Brain microvascular endothelial cell (primary cell): ENCODE measurements around the gene SPATC1L.
A peak's percentile ranks its signal among the peaks of the same experiment; 100 is the strongest.
"Not testable (repeated sequence)": the region's sequence is repeated elsewhere in the genome, so short reads cannot be mapped to it uniquely, and the experiment has no call there.

Experiments
- DNase-seq: peaks from one replicate; pipeline ENCODE4 v3.0.0-alpha.2; 2020
- H3K27ac ChIP-seq: fragments of 250-450 bp; sonication (Bioruptor Pico); 2 replicates; pipeline ENCODE4 v1.5.1; 2020; ENCODE audit warnings: mild to moderate bottlenecking, moderate library complexity
- H3K27me3 ChIP-seq: fragments of 250-450 bp; sonication (Bioruptor Pico); replicated peaks from 2 replicates; pipeline ENCODE4 v1.5.1; 2020; ENCODE audit warnings: mild to moderate bottlenecking
- H3K36me3 ChIP-seq: fragments of 250-450 bp; sonication (Bioruptor Pico); replicated peaks from 2 replicates; pipeline ENCODE4 v1.5.1; 2020; ENCODE audit warnings: mild to moderate bottlenecking
- H3K4me3 ChIP-seq: 2 replicates; pipeline ENCODE4 v1.5.1; 2011; ENCODE audit warnings: low read depth, mild to moderate bottlenecking, control low read depth, low read length, moderate library complexity
- in situ Hi-C: cut with HindIII; loops from 2 replicates; pipeline ENCODE4 v1.10.0; 2017; ENCODE audit warnings: low sequenced_read_pairs, low pct_ligation_motif_present
- TF ChIP-seq, protein P1 (sequence below): IDR thresholded peaks from 2 replicates; pipeline ENCODE4 v1.5.1; 2011; ENCODE audit warnings: low read depth, mild to moderate bottlenecking, moderate library complexity, low read length, control low read depth, inconsistent platforms; ENCODE audit errors: missing control alignments

SPATC1L gene

DNA sequence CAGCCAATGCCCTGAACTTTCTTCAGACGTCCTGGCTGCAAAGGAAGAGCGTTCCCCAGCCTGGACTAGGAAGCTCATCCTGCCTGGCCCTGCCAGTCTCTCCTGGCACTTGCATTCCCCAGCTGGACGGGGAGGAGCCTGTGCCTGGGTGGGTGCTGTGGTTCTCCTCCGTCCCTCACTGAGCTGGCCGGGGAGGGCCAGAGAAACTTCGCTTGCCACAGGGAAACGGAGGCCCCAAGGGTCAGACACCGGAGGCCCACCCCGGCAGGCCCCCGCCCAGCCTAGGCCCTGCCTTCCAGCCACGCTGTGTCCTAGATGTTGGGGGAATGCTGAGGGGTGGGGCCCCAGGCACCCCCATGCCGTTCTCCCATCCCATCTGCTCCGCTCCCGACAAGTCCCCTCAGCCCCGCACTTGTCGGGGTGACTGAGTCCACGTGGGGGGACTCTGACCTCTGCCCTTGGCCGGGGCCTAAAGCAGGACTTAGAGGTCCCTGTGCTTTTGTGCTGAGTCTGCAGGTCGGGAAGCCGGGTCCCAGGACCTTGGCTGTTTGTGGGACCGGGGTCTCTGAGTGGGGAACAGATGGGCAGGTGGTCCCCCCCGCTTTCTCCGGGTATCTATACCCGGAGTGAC, 33.7 kb downstream of the SPATC1L start:
- H3K4me3 ChIP-seq, result no peak overlapping the region
- in situ Hi-C loops, result no loop called here
- TF ChIP-seq, protein P1, sequence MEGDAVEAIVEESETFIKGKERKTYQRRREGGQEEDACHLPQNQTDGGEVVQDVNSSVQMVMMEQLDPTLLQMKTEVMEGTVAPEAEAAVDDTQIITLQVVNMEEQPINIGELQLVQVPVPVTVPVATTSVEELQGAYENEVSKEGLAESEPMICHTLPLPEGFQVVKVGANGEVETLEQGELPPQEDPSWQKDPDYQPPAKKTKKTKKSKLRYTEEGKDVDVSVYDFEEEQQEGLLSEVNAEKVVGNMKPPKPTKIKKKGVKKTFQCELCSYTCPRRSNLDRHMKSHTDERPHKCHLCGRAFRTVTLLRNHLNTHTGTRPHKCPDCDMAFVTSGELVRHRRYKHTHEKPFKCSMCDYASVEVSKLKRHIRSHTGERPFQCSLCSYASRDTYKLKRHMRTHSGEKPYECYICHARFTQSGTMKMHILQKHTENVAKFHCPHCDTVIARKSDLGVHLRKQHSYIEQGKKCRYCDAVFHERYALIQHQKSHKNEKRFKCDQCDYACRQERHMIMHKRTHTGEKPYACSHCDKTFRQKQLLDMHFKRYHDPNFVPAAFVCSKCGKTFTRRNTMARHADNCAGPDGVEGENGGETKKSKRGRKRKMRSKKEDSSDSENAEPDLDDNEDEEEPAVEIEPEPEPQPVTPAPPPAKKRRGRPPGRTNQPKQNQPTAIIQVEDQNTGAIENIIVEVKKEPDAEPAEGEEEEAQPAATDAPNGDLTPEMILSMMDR, result no peak
- H3K27me3 ChIP-seq, result no peaks in the 10 kb centered on the region
- no peak overlapping the region for H3K27ac ChIP-seq
- H3K36me3 ChIP-seq, result no peaks in the 10 kb centered on the region
- DNase-seq, result no peak

GRCh38 chr21:46150073-46150472, 34.2 kb downstream of the SPATC1L start:
- H3K36me3 ChIP-seq, result no peaks in the 10 kb centered on the region
- in situ Hi-C loops, result no loop called here
- H3K27me3 ChIP-seq, result no peaks in the 10 kb centered on the region
- no peak for DNase-seq
- H3K27ac ChIP-seq, result no peak overlapping the region
- H3K4me3 ChIP-seq, result no peak overlapping the region
- TF ChIP-seq, protein P1, result no peak

GRCh38 chr21:46149205-46149901, 34.9 kb downstream of the SPATC1L start:
- Histone ChIP-seq H3K27ac (no peak overlapping the region), H3K27me3 (no peaks in the 10 kb centered on the region), H3K4me3 (no peak overlapping the region), H3K36me3 (no peaks in the 10 kb centered on the region)
- TF ChIP-seq, protein P1, result no peak
- in situ Hi-C loops, result no loop called here
- DNase-seq, result no peak

GRCh38 chr21:46148106-46148505, 36.2 kb downstream of the SPATC1L start:
- H3K36me3 ChIP-seq, result no peaks in the 10 kb centered on the region
- no peak for DNase-seq
- no peak overlapping the region for H3K27ac ChIP-seq
- no peak overlapping the region for H3K4me3 ChIP-seq
- TF ChIP-seq, protein P1, result no peak
- no peaks in the 10 kb centered on the region for H3K27me3 ChIP-seq
- in situ Hi-C loops, result no loop called here

DNA sequence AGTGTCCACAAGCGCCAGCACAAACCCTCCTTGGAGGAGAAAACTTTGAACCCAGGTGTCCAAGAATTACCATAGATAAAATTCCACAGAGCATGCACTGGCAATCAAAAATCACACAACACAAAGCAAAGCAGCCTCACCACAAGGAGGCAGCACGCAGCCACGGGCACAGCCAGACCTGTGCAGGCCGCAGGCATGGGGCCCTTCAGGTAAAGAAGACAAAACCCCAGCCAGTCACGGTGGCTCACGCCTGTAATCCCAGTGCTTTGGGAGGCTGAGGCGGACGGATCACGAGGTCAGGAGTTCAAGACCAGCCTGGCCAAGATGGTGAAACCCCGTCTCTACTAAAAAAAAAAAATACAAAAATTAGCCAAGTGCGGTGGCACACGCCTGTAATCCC, 36.8 kb downstream of the SPATC1L start:
- in situ Hi-C loops, result not testable (repeated sequence)

More for the DNA sequence above, 36.8 kb downstream of the SPATC1L start:
- not testable (repeated sequence) for H3K27me3 ChIP-seq, H3K27ac ChIP-seq, H3K4me3 ChIP-seq, H3K36me3 ChIP-seq
- TF ChIP-seq, protein P1, result peak; percentile 79
- peak; percentile 44 for DNase-seq
